Type B pancreatic cell (in vitro differentiated cells): ENCODE results near the gene CDHR2. TPM values are rescaled to one million over a fixed set of nuclear protein-coding genes. Genes with fewer than 3 reads are reported as not detected.

ENCODE experiments used
- DNase-seq: peaks from one replicate; pipeline ENCODE4 v3.0.0; 2021; ENCODE audit warnings: mixed read lengths; ENCODE audit not compliant: unreplicated experiment; ENCODE audit errors: extremely low spot score
- H3K27ac Mint-ChIP-seq: 2 replicates; pipeline ENCODE4 v1.8.0; 2021; ENCODE audit warnings: mild to moderate bottlenecking, mixed read lengths
- H3K27me3 Mint-ChIP-seq: 2 replicates; pipeline ENCODE4 v1.8.0; 2021; ENCODE audit warnings: mixed read lengths
- H3K36me3 Mint-ChIP-seq: 2 replicates; pipeline ENCODE4 v1.8.0; 2021; ENCODE audit warnings: mixed read lengths
- H3K4me1 Mint-ChIP-seq: one replicate; pipeline ENCODE4 v1.8.0; 2021; ENCODE audit warnings: mixed read lengths; ENCODE audit not compliant: unreplicated experiment
- H3K4me3 Mint-ChIP-seq: 2 replicates; pipeline ENCODE4 v1.8.0; 2021; ENCODE audit warnings: mild to moderate bottlenecking, mixed read lengths
- H3K9me3 Mint-ChIP-seq: 2 replicates; pipeline ENCODE4 v1.8.0; 2021; ENCODE audit warnings: mixed read lengths
- total RNA-seq: library from RNA; stranded (reverse); gene quantifications from 2 replicates; pipeline ENCODE4 v1.2.1, GENCODE V29; 2021; ENCODE audit warnings: low replicate concordance
- TF ChIP-seq, protein P1 (sequence below): fragments of 200-600 bp; sonication (generic); conservative IDR thresholded peaks from 2 replicates; pipeline ENCODE4 v1.5.0; 2021; ENCODE audit warnings: antibody characterized with exemption, mild to moderate bottlenecking

The CDHR2 gene
- total RNA-seq, 1 donor from 2014 or later, result 4.1 TPM

GRCh38 chr5:176513788-176514187 lies 35.4 kb upstream of the CDHR2 start:
- Mint-ChIP-seq H3K4me1 (no peaks in the 10 kb centered on the region), H3K9me3 (no peaks in the 10 kb centered on the region), H3K36me3 (peaks cover 7% of the 10 kb centered on the region), H3K27ac (no peak overlapping the region), H3K4me3 (no peak overlapping the region), H3K27me3 (no peaks in the 10 kb centered on the region)
- TF ChIP-seq, protein P1, sequence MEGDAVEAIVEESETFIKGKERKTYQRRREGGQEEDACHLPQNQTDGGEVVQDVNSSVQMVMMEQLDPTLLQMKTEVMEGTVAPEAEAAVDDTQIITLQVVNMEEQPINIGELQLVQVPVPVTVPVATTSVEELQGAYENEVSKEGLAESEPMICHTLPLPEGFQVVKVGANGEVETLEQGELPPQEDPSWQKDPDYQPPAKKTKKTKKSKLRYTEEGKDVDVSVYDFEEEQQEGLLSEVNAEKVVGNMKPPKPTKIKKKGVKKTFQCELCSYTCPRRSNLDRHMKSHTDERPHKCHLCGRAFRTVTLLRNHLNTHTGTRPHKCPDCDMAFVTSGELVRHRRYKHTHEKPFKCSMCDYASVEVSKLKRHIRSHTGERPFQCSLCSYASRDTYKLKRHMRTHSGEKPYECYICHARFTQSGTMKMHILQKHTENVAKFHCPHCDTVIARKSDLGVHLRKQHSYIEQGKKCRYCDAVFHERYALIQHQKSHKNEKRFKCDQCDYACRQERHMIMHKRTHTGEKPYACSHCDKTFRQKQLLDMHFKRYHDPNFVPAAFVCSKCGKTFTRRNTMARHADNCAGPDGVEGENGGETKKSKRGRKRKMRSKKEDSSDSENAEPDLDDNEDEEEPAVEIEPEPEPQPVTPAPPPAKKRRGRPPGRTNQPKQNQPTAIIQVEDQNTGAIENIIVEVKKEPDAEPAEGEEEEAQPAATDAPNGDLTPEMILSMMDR, result no peak
- no peak for DNase-seq

DNA sequence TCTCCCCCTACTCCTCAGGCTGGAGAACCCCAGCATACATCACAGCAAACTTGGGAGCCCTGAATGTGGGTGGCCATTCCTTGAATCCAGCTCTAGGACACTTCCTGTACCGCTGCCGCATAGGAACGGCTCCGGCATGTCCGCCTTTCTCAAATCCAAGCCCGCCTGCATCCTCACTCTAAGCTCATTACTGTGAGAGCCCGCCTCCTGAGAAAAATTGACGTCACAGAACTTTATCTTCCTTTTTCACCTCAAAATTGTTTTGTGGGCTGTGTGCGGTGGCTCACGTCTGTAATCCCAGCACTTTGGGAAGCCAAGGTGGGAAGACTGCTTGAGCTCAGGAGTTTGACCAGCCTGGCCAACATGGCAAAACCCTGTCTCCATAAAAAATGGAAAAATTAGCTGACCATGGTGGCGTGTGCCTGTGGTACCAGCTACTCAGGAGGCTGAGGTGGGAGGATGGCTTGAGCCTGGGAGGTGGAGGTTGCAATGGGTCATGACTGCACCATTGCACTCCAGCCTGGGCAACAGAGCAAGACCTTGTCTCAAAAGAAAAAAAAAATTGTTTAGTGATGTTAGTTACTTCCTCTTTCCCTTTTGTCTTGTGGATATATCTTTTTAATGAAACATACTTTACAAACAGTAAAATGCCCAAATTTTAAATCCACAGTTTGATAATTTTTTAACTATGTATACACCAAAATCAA lies 34.7 kb upstream of the CDHR2 start:
- no peak for DNase-seq
- Mint-ChIP-seq H3K36me3 (peaks cover 5% of the 10 kb centered on the region), H3K4me1 (no peaks in the 10 kb centered on the region), H3K27me3 (no peaks in the 10 kb centered on the region), H3K9me3 (no peaks in the 10 kb centered on the region), H3K4me3 (no peak overlapping the region), H3K27ac (no peak overlapping the region)
- TF ChIP-seq, protein P1, result no peak

DNA sequence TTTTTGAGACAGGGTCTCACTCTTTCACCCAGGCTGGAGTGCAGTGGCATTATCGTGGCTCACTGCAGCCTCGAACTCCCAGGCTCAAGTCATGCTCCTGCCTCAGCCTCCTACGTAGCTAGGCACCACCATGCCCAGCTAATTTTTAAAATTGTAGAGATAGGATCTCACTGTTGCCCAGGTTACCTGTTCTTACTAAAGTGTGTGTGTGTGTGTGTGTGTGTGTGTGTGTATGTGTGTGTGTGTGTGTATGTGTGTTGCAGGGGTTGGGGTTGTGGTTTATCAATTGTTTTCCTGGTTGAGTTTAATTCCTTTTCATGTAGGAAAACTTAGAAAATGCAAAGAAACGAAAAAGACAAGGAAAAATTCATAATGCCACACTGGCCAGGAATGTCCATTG lies 33.7 kb upstream of the CDHR2 start:
- Mint-ChIP-seq H3K27me3 (no peaks in the 10 kb centered on the region), H3K27ac (no peak overlapping the region), H3K36me3 (no peaks in the 10 kb centered on the region), H3K9me3 (no peaks in the 10 kb centered on the region), H3K4me1 (no peaks in the 10 kb centered on the region), H3K4me3 (no peak overlapping the region)
- TF ChIP-seq, protein P1, result no peak
- no peak for DNase-seq

DNA sequence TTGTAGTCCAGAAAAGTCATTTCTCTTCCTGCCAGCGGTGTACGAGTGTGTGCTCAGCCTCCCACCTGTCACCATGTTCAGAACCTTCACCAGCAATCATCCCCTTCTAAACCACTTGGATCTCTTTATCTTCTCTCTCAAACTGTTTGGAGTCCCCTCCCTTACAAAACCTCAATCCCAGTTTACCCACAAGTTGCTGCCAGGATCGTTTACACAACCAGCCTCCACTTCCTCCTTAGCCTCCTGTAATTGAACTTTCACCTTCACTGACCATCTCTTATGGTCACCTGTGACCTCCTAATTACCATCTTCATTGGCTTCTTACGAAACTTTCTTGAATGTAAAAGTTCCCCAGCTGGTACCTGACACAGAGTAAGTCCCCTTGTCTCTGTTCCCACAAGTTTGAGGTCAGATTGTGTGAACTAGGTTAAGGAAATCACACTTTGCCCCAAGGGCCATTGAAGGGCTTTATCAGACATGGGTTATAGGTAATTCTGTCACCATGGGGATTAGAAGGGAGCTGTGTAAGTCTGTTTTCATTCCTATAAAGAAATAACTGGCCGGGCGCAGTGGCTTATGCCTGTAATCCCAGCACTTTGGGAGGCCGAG lies 32.0 kb upstream of the CDHR2 start:
- DNase-seq, result no peak
- no peaks in the 10 kb centered on the region for H3K36me3 Mint-ChIP-seq
- no peaks in the 10 kb centered on the region for H3K27me3 Mint-ChIP-seq
- H3K9me3 Mint-ChIP-seq, result no peaks in the 10 kb centered on the region
- no peak overlapping the region for H3K4me3 Mint-ChIP-seq
- TF ChIP-seq, protein P1, result no peak
- no peaks in the 10 kb centered on the region for H3K4me1 Mint-ChIP-seq
- no peak overlapping the region for H3K27ac Mint-ChIP-seq

GRCh38 chr5:176519810-176520720 lies 29.1 kb upstream of the CDHR2 start:
- no peak for DNase-seq
- no peak overlapping the region for H3K27ac Mint-ChIP-seq
- no peaks in the 10 kb centered on the region for H3K4me1 Mint-ChIP-seq
- H3K36me3 Mint-ChIP-seq, result no peaks in the 10 kb centered on the region
- TF ChIP-seq, protein P1, result no peak
- H3K9me3 Mint-ChIP-seq, result no peaks in the 10 kb centered on the region
- H3K4me3 Mint-ChIP-seq, result no peak overlapping the region
- no peaks in the 10 kb centered on the region for H3K27me3 Mint-ChIP-seq
